Endothelial cell (in vitro differentiated cells): ENCODE results near the gene MPZL1. TPM values are rescaled to one million over a fixed set of nuclear protein-coding genes. Genes with fewer than 3 reads are reported as not detected.

ENCODE experiments used
- DNase-seq: peaks from one replicate; pipeline ENCODE4 v3.0.0; 2021; ENCODE audit warnings: low spot score
- H3K27ac Mint-ChIP-seq: one replicate; pipeline ENCODE4 v1.8.0; 2021; ENCODE audit warnings: mixed read lengths, inconsistent platforms; ENCODE audit not compliant: unreplicated experiment
- H3K27me3 Mint-ChIP-seq: one replicate; pipeline ENCODE4 v1.8.0; 2021; ENCODE audit warnings: mild to moderate bottlenecking, moderate library complexity, mixed read lengths, inconsistent platforms; ENCODE audit not compliant: unreplicated experiment
- H3K36me3 Mint-ChIP-seq: one replicate; pipeline ENCODE4 v1.8.0; 2021; ENCODE audit warnings: mild to moderate bottlenecking, low read depth, mixed read lengths, inconsistent platforms; ENCODE audit not compliant: unreplicated experiment
- H3K4me1 Mint-ChIP-seq: one replicate; pipeline ENCODE4 v1.8.0; 2021; ENCODE audit warnings: mild to moderate bottlenecking, mixed read lengths, inconsistent platforms; ENCODE audit not compliant: unreplicated experiment
- H3K4me3 Mint-ChIP-seq: one replicate; pipeline ENCODE4 v1.8.0; 2021; ENCODE audit warnings: mild to moderate bottlenecking, mixed read lengths, inconsistent platforms; ENCODE audit not compliant: unreplicated experiment
- H3K9me3 Mint-ChIP-seq: one replicate; pipeline ENCODE4 v1.8.0; 2021; ENCODE audit warnings: mixed read lengths, inconsistent platforms; ENCODE audit not compliant: unreplicated experiment
- total RNA-seq: library from RNA; stranded (reverse); fragmentation: NEBNext Ultra II Directional; extraction: Animal tissue kit (Norgen Biotek cat#: 25700); gene quantifications from one replicate; pipeline ENCODE4 v1.2.1, GENCODE V29; 2021; ENCODE audit not compliant: unreplicated experiment
- TF ChIP-seq, protein P1 (sequence below): fragments of 200-600 bp; sonication (generic); IDR thresholded peaks from one replicate; pipeline ENCODE4 v1.5.0; 2021; ENCODE audit warnings: antibody characterized with exemption; ENCODE audit not compliant: unreplicated experiment

The MPZL1 gene
- total RNA-seq, 1 donor from 2014 or later, result 441 TPM

DNA sequence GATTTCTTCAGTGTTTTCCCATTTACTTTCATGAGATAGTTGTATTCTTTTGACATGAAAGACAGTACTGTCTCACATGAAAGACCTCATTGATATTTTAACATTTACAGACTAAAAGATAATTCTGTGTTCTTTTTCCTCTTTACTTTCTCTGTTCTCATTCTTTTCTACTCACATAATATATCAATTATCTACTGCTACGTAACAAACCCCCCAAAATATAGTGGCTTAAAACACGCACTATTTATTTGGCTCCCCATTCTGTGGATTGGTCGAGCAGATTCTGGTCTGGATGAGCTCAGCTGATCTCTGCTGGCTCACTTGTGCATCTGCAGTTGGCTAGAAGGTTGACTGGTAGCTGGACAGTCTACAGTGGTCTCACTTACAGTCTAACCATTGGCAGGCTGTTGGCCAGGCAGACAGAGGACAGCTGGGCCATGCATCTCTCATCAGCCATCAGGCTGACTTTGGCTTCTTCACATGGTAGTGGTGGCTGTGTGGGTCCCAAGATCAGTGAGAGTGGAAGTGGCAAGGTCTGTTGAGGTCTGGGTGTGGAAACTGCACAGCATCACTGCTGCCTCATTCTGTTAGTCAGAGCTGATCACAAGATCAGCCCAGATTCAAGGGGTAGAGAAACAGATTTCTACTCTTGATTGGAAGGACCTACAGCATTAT lies 63.2 kb downstream of the MPZL1 start:
- H3K4me3 Mint-ChIP-seq, result peak overlapping the region; percentile 35
- no peaks in the 10 kb centered on the region for H3K9me3 Mint-ChIP-seq

GRCh38 chr1:167786502-167786901 lies 64.7 kb downstream of the MPZL1 start:
- Mint-ChIP-seq H3K36me3 (peaks cover 55% of the 10 kb centered on the region), H3K4me3 (no peak overlapping the region), H3K4me1 (peaks cover 12% of the 10 kb centered on the region), H3K27me3 (peaks cover 3% of the 10 kb centered on the region), H3K9me3 (no peaks in the 10 kb centered on the region), H3K27ac (no peak overlapping the region)
- TF ChIP-seq, protein P1, sequence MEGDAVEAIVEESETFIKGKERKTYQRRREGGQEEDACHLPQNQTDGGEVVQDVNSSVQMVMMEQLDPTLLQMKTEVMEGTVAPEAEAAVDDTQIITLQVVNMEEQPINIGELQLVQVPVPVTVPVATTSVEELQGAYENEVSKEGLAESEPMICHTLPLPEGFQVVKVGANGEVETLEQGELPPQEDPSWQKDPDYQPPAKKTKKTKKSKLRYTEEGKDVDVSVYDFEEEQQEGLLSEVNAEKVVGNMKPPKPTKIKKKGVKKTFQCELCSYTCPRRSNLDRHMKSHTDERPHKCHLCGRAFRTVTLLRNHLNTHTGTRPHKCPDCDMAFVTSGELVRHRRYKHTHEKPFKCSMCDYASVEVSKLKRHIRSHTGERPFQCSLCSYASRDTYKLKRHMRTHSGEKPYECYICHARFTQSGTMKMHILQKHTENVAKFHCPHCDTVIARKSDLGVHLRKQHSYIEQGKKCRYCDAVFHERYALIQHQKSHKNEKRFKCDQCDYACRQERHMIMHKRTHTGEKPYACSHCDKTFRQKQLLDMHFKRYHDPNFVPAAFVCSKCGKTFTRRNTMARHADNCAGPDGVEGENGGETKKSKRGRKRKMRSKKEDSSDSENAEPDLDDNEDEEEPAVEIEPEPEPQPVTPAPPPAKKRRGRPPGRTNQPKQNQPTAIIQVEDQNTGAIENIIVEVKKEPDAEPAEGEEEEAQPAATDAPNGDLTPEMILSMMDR, result no peak
- DNase-seq, result no peak

More for the DNA sequence above, 63.2 kb downstream of the MPZL1 start:
- peaks cover 6% of the 10 kb centered on the region for H3K4me1 Mint-ChIP-seq
- no peak for DNase-seq
- peaks cover 56% of the 10 kb centered on the region for H3K36me3 Mint-ChIP-seq
- TF ChIP-seq, protein P1, result no peak
- peak overlapping the region; percentile 54 for H3K27ac Mint-ChIP-seq
- H3K27me3 Mint-ChIP-seq, result peaks cover 3% of the 10 kb centered on the region

DNA sequence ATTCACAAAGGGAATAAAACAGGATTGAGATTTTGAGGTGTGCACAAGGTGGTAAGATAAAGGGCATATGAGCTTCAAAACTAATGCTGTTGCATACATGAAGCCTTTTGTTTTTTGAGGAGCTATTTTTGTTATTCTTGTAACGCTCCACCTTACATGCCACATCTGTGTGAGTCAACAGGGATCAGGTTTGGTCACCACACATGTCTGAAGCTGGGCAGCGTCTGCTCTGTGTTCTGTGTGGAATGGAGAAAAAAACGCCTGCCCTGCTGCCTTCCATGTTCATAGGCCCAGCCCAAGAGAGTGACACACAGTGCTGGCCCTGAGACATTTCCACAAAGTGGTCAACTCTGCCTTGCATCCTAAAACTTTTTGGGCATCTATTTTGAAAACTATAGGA lies 67.7 kb downstream of the MPZL1 start:
- peaks cover 7% of the 10 kb centered on the region for H3K27me3 Mint-ChIP-seq
- no peak overlapping the region for H3K27ac Mint-ChIP-seq
- peaks cover 33% of the 10 kb centered on the region for H3K4me1 Mint-ChIP-seq
- no peak for DNase-seq
- peaks cover 57% of the 10 kb centered on the region for H3K36me3 Mint-ChIP-seq
- H3K9me3 Mint-ChIP-seq, result no peaks in the 10 kb centered on the region
- TF ChIP-seq, protein P1, result no peak
- H3K4me3 Mint-ChIP-seq, result no peak overlapping the region

DNA sequence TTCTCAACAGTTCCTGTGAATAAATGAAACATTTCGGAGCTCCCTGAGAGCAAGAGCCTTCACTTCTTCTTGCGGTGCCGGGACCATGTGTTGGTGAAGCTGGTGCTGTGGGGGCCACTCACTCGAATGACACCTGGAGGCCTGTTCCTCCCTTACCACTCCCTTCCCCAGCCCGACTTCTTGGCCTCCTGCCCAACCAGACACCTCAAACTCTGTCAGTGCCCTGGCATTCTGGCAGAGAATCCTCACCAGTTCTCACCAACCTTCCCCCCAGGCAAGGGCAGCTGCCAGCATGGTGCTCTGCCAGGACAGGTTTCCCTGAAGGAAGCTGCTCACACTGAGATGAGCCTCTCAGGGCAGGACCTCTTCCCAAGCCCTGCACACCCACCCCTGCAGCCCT lies 68.3 kb downstream of the MPZL1 start:
- Mint-ChIP-seq H3K36me3 (peaks cover 53% of the 10 kb centered on the region), H3K4me3 (no peak overlapping the region), H3K4me1 (peaks cover 37% of the 10 kb centered on the region), H3K27me3 (peaks cover 6% of the 10 kb centered on the region), H3K27ac (no peak overlapping the region), H3K9me3 (no peaks in the 10 kb centered on the region)
- TF ChIP-seq, protein P1, result no peak
- no peak for DNase-seq
